ENCODE results near the gene PCBP3. TPM values are rescaled to one million over a fixed set of nuclear protein-coding genes. Genes with fewer than 3 reads are reported as not detected.

Gene PCBP3
- total RNA-seq, 1 experiment from 2014 or later, result 3.7 TPM

DNA sequence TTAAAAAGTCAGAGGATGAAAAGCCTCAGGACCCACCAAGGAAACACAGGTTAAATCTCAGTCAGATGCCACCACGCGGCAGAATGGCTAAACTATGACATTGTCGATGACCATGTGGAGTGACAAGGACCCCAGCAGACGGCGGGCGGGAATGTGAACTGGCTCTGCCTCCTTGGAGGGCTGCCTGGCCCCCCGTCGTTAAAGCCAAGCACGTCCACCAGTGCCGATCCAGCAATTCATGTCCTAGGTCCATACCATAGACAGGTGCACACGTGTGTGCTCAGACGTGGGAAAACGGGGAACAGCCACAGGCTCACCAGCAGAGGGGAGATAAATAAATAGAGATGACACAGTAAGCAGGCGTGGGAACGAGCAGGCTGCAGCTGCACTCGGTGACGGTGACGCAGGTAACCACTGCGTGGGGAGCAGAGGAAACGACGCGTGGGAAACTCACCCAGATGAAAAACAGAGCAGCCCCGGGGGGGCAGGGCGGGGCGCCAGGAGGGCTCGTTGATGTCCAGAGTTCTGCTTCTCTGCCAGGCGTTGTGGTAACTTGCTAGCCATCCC lies 28.3 kb upstream of the PCBP3 start:
- no TSS peak for BruUV-seq (replicated peaks)
- TF ChIP-seq, protein P1, sequence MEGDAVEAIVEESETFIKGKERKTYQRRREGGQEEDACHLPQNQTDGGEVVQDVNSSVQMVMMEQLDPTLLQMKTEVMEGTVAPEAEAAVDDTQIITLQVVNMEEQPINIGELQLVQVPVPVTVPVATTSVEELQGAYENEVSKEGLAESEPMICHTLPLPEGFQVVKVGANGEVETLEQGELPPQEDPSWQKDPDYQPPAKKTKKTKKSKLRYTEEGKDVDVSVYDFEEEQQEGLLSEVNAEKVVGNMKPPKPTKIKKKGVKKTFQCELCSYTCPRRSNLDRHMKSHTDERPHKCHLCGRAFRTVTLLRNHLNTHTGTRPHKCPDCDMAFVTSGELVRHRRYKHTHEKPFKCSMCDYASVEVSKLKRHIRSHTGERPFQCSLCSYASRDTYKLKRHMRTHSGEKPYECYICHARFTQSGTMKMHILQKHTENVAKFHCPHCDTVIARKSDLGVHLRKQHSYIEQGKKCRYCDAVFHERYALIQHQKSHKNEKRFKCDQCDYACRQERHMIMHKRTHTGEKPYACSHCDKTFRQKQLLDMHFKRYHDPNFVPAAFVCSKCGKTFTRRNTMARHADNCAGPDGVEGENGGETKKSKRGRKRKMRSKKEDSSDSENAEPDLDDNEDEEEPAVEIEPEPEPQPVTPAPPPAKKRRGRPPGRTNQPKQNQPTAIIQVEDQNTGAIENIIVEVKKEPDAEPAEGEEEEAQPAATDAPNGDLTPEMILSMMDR (IDR thresholded peaks at IDR 0.05; ENCODE audit: unreplicated experiment), result no peak
- Mint-ChIP-seq H3K4me3 (ENCODE audit: unreplicated experiment) (no peak overlapping the region), H3K9me3 (ENCODE audit: unreplicated experiment) (no peaks in the 10 kb centered on the region), H3K27me3 (ENCODE audit: insufficient read depth, unreplicated experiment) (peaks cover 31% of the 10 kb centered on the region), H3K27ac (ENCODE audit: low read depth, unreplicated experiment) (no peak overlapping the region), H3K36me3 (ENCODE audit: insufficient read depth, unreplicated experiment) (no peaks in the 10 kb centered on the region), H3K4me1 (ENCODE audit: insufficient read depth, unreplicated experiment) (peaks cover 15% of the 10 kb centered on the region)
- DNase-seq (ENCODE audit: unreplicated experiment), result peak; percentile 26
- ChIA-PET POLR2A (no interaction called here), CTCF (no interaction called here)
- intact Hi-C loops (cut with micrococcal nuclease), result no loop called here

DNA sequence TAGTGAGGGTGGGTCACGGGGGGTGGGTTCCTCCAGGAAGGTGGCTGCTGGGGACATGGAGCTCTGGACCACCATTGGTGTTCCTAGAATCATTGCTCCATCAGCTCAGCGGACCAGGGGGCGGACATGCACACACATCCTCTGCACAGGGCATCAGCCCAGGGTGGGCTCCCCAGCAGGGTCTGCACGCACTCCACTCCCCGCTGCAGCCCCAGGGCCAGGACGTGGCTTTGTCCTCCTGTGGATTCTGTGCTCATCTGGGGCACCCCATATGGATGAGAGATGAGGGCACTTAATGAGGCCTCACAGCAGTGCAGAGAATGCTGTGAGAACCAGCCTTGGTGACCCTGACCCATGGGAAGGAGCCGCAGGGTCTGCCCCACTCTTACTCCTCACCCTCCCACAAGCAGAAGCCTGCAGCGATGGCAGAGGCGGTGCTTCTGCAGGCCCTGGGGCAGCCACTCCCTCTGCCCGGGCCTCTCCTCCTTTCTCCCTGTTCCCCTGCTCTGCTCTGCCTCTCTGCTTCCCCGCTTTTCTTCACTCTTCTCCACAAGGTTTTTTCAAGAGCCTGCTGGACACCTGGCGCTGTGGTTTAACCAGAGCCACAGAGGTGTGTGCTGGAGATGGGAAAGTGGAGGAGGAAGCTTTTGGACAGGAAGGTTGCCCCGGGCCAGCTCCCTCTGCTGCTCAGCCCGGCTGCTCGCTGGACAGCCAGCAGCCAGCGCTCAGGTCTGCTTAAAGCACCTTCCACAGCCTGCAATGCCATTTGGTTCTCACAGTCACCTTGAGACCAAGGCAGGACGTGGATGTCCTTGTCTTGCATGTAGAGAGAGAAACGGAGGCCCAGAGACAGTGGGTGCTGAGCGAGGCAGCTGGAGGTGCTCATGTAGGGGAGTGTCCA lies 26.3 kb upstream of the PCBP3 start:
- no TSS peak for BruUV-seq (replicated peaks)
- ChIA-PET POLR2A (no interaction called here), CTCF (no interaction called here)
- Mint-ChIP-seq H3K9me3 (ENCODE audit: unreplicated experiment) (no peaks in the 10 kb centered on the region), H3K4me3 (ENCODE audit: unreplicated experiment) (no peak overlapping the region), H3K4me1 (ENCODE audit: insufficient read depth, unreplicated experiment) (peaks cover 9% of the 10 kb centered on the region), H3K27me3 (ENCODE audit: insufficient read depth, unreplicated experiment) (peaks cover 23% of the 10 kb centered on the region), H3K27ac (ENCODE audit: low read depth, unreplicated experiment) (no peak overlapping the region), H3K36me3 (ENCODE audit: insufficient read depth, unreplicated experiment) (no peaks in the 10 kb centered on the region)
- intact Hi-C loops (cut with micrococcal nuclease), result no loop called here
- peak; percentile 24 for DNase-seq (ENCODE audit: unreplicated experiment)
- TF ChIP-seq, protein P1 (IDR thresholded peaks at IDR 0.05; ENCODE audit: unreplicated experiment), result no peak

DNA sequence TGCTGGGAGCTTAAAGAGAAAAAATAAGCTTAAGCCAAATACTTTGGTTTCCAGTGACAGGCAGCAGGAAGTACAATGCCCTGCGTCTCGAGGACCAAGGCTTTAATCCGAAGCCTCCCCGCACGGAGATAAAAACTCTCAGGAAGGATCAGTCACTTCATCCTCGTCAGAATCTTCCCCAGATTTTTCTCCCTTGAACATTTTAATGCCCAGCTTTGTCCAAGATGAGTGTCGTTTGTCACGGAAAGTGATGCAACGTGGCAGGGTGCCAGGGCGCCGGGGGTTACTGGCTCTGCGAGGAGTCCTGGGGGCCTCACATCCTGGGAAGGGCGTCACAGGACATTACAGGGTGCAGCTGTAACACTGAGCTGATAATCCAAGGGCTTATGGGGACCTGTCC lies 25.2 kb upstream of the PCBP3 start:
- Mint-ChIP-seq H3K36me3 (ENCODE audit: insufficient read depth, unreplicated experiment) (no peaks in the 10 kb centered on the region), H3K4me3 (ENCODE audit: unreplicated experiment) (no peak overlapping the region), H3K27ac (ENCODE audit: low read depth, unreplicated experiment) (no peak overlapping the region), H3K9me3 (ENCODE audit: unreplicated experiment) (no peaks in the 10 kb centered on the region), H3K4me1 (ENCODE audit: insufficient read depth, unreplicated experiment) (peaks cover 4% of the 10 kb centered on the region), H3K27me3 (ENCODE audit: insufficient read depth, unreplicated experiment) (peaks cover 31% of the 10 kb centered on the region)
- POLR2A ChIA-PET, result no interaction called here
- CTCF ChIA-PET, result interaction anchor here (1.2 kb wide), 1 partner anchor 62 kb away, joined by 4 read pairs; no protein-coding TSS in a partner anchor
- TF ChIP-seq, protein P1 (IDR thresholded peaks at IDR 0.05; ENCODE audit: unreplicated experiment), result no peak
- peak; percentile 54 for DNase-seq (ENCODE audit: unreplicated experiment)
- no TSS peak for BruUV-seq (replicated peaks)
- intact Hi-C loops (cut with micrococcal nuclease), result no loop called here

DNA sequence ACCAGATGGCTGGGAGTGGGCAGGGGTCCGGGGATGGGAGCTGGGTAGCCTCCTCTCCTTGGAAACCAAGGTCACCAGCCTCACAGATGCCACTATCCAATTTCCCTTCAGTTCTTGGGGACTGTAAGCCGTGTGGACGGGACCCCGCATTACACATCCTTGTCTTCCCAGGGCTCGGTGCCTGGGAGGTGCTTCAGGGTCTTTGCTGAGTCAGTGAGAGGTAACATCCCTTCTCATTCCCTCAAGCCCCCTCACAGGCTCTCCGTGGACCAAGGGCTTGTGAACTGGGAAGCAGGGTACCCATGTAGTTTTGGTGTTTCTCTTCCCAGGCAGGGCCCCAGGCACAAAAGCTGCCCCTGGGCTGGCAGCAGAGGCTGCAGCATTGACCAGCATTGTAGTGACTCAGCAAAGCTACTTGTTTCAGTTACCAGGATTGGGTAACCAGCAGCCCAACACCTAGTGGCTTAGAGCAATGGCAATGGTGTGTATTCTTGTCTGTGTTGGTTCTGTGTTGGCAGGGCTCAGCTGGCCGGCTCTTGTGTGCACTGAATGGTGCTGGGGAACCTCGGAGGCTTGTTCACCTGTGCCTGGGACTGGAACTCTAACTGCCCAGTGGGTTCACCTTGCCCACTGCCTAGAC lies 24.6 kb upstream of the PCBP3 start:
- DNase-seq (ENCODE audit: unreplicated experiment), result peak; percentile 79
- intact Hi-C loops (cut with micrococcal nuclease), result no loop called here
- ChIA-PET POLR2A (interaction anchor here (0.5 to 1.4 kb wide), 2 partner anchors 40 to 199 kb away, joined by 3 to 4 read pairs; no protein-coding TSS in a partner anchor), CTCF (interaction anchor here (0.6 to 1.2 kb wide), 4 partner anchors 10 to 497 kb away, joined by 3 to 4 read pairs (median 4); no protein-coding TSS in a partner anchor)
- Mint-ChIP-seq H3K9me3 (ENCODE audit: unreplicated experiment) (no peaks in the 10 kb centered on the region), H3K4me3 (ENCODE audit: unreplicated experiment) (no peak overlapping the region), H3K27me3 (ENCODE audit: insufficient read depth, unreplicated experiment) (peaks cover 37% of the 10 kb centered on the region), H3K4me1 (ENCODE audit: insufficient read depth, unreplicated experiment) (peaks cover 4% of the 10 kb centered on the region), H3K36me3 (ENCODE audit: insufficient read depth, unreplicated experiment) (no peaks in the 10 kb centered on the region), H3K27ac (ENCODE audit: low read depth, unreplicated experiment) (no peak overlapping the region)
- no TSS peak for BruUV-seq (replicated peaks)
- TF ChIP-seq, protein P1 (IDR thresholded peaks at IDR 0.05; ENCODE audit: unreplicated experiment), result no peak
